ENCODE results near the gene CIDEB. TPM values are rescaled to one million over a fixed set of nuclear protein-coding genes. Genes with fewer than 3 reads are reported as not detected.

Gene CIDEB
- total RNA-seq, 1 donor from 2014 or later, result 1.1 TPM

GRCh38 chr14:24269368-24269767, 38.4 kb downstream of the CIDEB start:
- Histone ChIP-seq H3K36me3 (ENCODE audit: control insufficient read depth, insufficient read depth, low read length) (peaks cover 3% of the 10 kb centered on the region), H3K27me3 (ENCODE audit: control insufficient read depth, insufficient read depth, low read length) (no peaks in the 10 kb centered on the region), H3K4me3 (ENCODE audit: low read depth, low read length) (no peak overlapping the region)
- DNase-seq (ENCODE audit: low read depth), result no peak
- no peak for TF ChIP-seq CTCF (IDR thresholded peaks at IDR 0.05; ENCODE audit: insufficient read depth, low read length, poor library complexity, severe bottlenecking)

- peaks cover 3% of the 10 kb centered on the region for H3K36me3 ChIP-seq (ENCODE audit: control insufficient read depth, insufficient read depth, low read length)
- no peak for DNase-seq (ENCODE audit: low read depth)
- H3K27me3 ChIP-seq (ENCODE audit: control insufficient read depth, insufficient read depth, low read length), result no peaks in the 10 kb centered on the region
- no peak overlapping the region for H3K4me3 ChIP-seq (ENCODE audit: low read depth, low read length)
- no peak for TF ChIP-seq CTCF (IDR thresholded peaks at IDR 0.05; ENCODE audit: insufficient read depth, low read length, poor library complexity, severe bottlenecking)
Measured at GRCh38 chr14:24268225-24268624, 39.6 kb downstream of the CIDEB start.

- DNase-seq (ENCODE audit: low read depth), result no peak
- no peak for TF ChIP-seq CTCF (IDR thresholded peaks at IDR 0.05; ENCODE audit: insufficient read depth, low read length, poor library complexity, severe bottlenecking)
- H3K36me3 ChIP-seq (ENCODE audit: control insufficient read depth, insufficient read depth, low read length), result peaks cover 3% of the 10 kb centered on the region
Measured at GRCh38 chr14:24267516-24267915, 40.3 kb downstream of the CIDEB start.

GRCh38 chr14:24266344-24267244, 41.2 kb downstream of the CIDEB start:
- DNase-seq (ENCODE audit: low read depth), result no peak
- no peak for TF ChIP-seq CTCF (IDR thresholded peaks at IDR 0.05; ENCODE audit: insufficient read depth, low read length, poor library complexity, severe bottlenecking)

More at GRCh38 chr14:24267516-24267915, 40.3 kb downstream of the CIDEB start:
- H3K4me3 ChIP-seq (ENCODE audit: low read depth, low read length), result no peak overlapping the region
- H3K27me3 ChIP-seq (ENCODE audit: control insufficient read depth, insufficient read depth, low read length), result no peaks in the 10 kb centered on the region

GRCh38 chr14:24264298-24264697, 43.5 kb downstream of the CIDEB start:
- Histone ChIP-seq H3K27me3 (ENCODE audit: control insufficient read depth, insufficient read depth, low read length) (no peaks in the 10 kb centered on the region), H3K4me3 (ENCODE audit: low read depth, low read length) (no peak overlapping the region), H3K36me3 (ENCODE audit: control insufficient read depth, insufficient read depth, low read length) (peaks cover 2% of the 10 kb centered on the region)
- DNase-seq (ENCODE audit: low read depth), result no peak
- no peak for TF ChIP-seq CTCF (IDR thresholded peaks at IDR 0.05; ENCODE audit: insufficient read depth, low read length, poor library complexity, severe bottlenecking)

More at GRCh38 chr14:24266344-24267244, 41.2 kb downstream of the CIDEB start:
- H3K27me3 ChIP-seq (ENCODE audit: control insufficient read depth, insufficient read depth, low read length), result no peaks in the 10 kb centered on the region
- no peak overlapping the region for H3K4me3 ChIP-seq (ENCODE audit: low read depth, low read length)
- H3K36me3 ChIP-seq (ENCODE audit: control insufficient read depth, insufficient read depth, low read length), result peaks cover 3% of the 10 kb centered on the region
